Fibroblast of skin of scalp (primary cell): ENCODE measurements around the gene RETREG1. TPM values are rescaled to one million over a fixed set of nuclear protein-coding genes. Genes with fewer than 3 reads are reported as not detected.
A peak's percentile ranks its signal among the peaks of the same experiment; 100 is the strongest.
"Not testable (repeated sequence)": the region's sequence is repeated elsewhere in the genome, so short reads cannot be mapped to it uniquely, and the experiment has no call there.

Source experiments
- DNase-seq: peaks from one replicate; pipeline ENCODE4 v3.0.0-alpha.2; 2013
- polyA plus RNA-seq, 2 experiments: library from polyadenylated mRNA; unstranded; fragments of 120-200 nt; gene quantifications; one replicate each; pipeline ENCODE4 v1.2.1, GENCODE V29; 2013; ENCODE audit not compliant: insufficient read length in 2 of 2

RETREG1 gene
- polyA plus RNA-seq (2013, experiment 1 of 2; ENCODE audit: insufficient read length) = 0.30 TPM
- polyA plus RNA-seq (2013, experiment 2 of 2; ENCODE audit: insufficient read length) = 1.5 TPM

GRCh38 chr5:16616536-16617273 lies at the start of gene RETREG1:
Gene RETREG1, minus strand, starts transcription at chr5:16616997. Its CDS starts 26 bp downstream, at chr5:16616971.
- DNase-seq = peak; percentile 19

GRCh38 chr5:16666130-16666882 lies 49.5 kb upstream of the RETREG1 start:
- no peak for DNase-seq

GRCh38 chr5:16665601-16666000 lies 48.8 kb upstream of the RETREG1 start:
- DNase-seq = no peak

- DNase-seq = no peak
These were observed 47.6 kb upstream of the RETREG1 start for GRCh38 chr5:16664368-16664767.

- no peak for DNase-seq
These were observed 47.0 kb upstream of the RETREG1 start for GRCh38 chr5:16663840-16664239.

GRCh38 chr5:16661713-16662112 lies 44.9 kb upstream of the RETREG1 start:
- DNase-seq = no peak

GRCh38 chr5:16660982-16661381 lies 44.2 kb upstream of the RETREG1 start:
- no peak for DNase-seq

- no peak for DNase-seq
These were observed 42.7 kb upstream of the RETREG1 start for GRCh38 chr5:16659536-16659935.

- no peak for DNase-seq
These were observed 39.9 kb upstream of the RETREG1 start for GRCh38 chr5:16656561-16657191.

- no peak for DNase-seq
These were observed 38.0 kb upstream of the RETREG1 start for GRCh38 chr5:16654647-16655334.

GRCh38 chr5:16648739-16649138 lies 31.9 kb upstream of the RETREG1 start:
- not testable (repeated sequence) for DNase-seq

- no peak for DNase-seq
These were observed 27.6 kb upstream of the RETREG1 start for GRCh38 chr5:16644301-16644889.

- DNase-seq = no peak
These were observed 26.1 kb upstream of the RETREG1 start for GRCh38 chr5:16642867-16643266.

GRCh38 chr5:16639206-16639605 lies 22.4 kb upstream of the RETREG1 start:
- DNase-seq = no peak

GRCh38 chr5:16628376-16628775 lies 11.6 kb upstream of the RETREG1 start:
- DNase-seq = no peak

- DNase-seq = no peak
These were observed 10.0 kb upstream of the RETREG1 start for GRCh38 chr5:16626696-16627264.

GRCh38 chr5:16625096-16625495 lies 8.3 kb upstream of the RETREG1 start:
- no peak for DNase-seq

GRCh38 chr5:16619136-16619535 lies 2.3 kb upstream of the RETREG1 start:
- DNase-seq = no peak

GRCh38 chr5:16618138-16618897 lies 1.5 kb upstream of the RETREG1 start:
- DNase-seq = no peak

GRCh38 chr5:16617274-16617968 lies 624 bp upstream of the RETREG1 start:
- DNase-seq = no peak
